PFSK-1 (cell line): Measurements from ENCODE around the gene HMGCS2.

Experiments
- POLR2AphosphoS5 ChIP-seq: IDR thresholded peaks from 2 replicates; pipeline ENCODE4 v1.6.1; 2012; ENCODE audit warnings: low read depth, mild to moderate bottlenecking, control low read depth, low read length, moderate library complexity
- SIN3A ChIP-seq: IDR thresholded peaks from 2 replicates; pipeline ENCODE4 v1.6.1; 2012; ENCODE audit warnings: mild to moderate bottlenecking, low read length, moderate library complexity, borderline replicate concordance; ENCODE audit not compliant: insufficient read depth
- TAF1 ChIP-seq: IDR thresholded peaks from 2 replicates; pipeline ENCODE4 v1.6.1; 2012; ENCODE audit warnings: low read length, control low read depth, borderline replicate concordance; ENCODE audit not compliant: insufficient read depth
- TF ChIP-seq, protein P1 (sequence below), 2 experiments: IDR thresholded peaks; 2 replicates each; pipeline versions ENCODE4 v1.6.1 to v1.8.0; 2011 to 2012; ENCODE audit warnings: low read depth in 2 of 2, low read length in 2 of 2, control low read depth in 1 of 2, inconsistent platforms in 1 of 2, mild to moderate bottlenecking in 1 of 2, moderate library complexity in 1 of 2; ENCODE audit not compliant: insufficient read depth in 1 of 2

- TF ChIP-seq POLR2AphosphoS5: no peak
- no peak for TF ChIP-seq TAF1
- TF ChIP-seq, protein P1, sequence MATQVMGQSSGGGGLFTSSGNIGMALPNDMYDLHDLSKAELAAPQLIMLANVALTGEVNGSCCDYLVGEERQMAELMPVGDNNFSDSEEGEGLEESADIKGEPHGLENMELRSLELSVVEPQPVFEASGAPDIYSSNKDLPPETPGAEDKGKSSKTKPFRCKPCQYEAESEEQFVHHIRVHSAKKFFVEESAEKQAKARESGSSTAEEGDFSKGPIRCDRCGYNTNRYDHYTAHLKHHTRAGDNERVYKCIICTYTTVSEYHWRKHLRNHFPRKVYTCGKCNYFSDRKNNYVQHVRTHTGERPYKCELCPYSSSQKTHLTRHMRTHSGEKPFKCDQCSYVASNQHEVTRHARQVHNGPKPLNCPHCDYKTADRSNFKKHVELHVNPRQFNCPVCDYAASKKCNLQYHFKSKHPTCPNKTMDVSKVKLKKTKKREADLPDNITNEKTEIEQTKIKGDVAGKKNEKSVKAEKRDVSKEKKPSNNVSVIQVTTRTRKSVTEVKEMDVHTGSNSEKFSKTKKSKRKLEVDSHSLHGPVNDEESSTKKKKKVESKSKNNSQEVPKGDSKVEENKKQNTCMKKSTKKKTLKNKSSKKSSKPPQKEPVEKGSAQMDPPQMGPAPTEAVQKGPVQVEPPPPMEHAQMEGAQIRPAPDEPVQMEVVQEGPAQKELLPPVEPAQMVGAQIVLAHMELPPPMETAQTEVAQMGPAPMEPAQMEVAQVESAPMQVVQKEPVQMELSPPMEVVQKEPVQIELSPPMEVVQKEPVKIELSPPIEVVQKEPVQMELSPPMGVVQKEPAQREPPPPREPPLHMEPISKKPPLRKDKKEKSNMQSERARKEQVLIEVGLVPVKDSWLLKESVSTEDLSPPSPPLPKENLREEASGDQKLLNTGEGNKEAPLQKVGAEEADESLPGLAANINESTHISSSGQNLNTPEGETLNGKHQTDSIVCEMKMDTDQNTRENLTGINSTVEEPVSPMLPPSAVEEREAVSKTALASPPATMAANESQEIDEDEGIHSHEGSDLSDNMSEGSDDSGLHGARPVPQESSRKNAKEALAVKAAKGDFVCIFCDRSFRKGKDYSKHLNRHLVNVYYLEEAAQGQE (IDR thresholded peaks at IDR 0.05; ENCODE audit: insufficient read depth in 1 of 2, low read depth in 2 of 2, low read length in 2 of 2): no peak
- TF ChIP-seq SIN3A: no peak
Observed at GRCh38 chr1:119747451-119747850, 21.3 kb downstream of the HMGCS2 start.
